NT2/D1 (cell line): ENCODE measurements around the gene RRAGC.

Source experiments
- DNase-seq: peaks from one replicate; pipeline ENCODE4 v3.0.0-alpha.2; 2011; ENCODE audit warnings: low read depth, low spot score
- H3K27me3 ChIP-seq: 2 replicates; pipeline ENCODE4 v1.6.0; 2011; ENCODE audit warnings: mild to moderate bottlenecking; ENCODE audit not compliant: insufficient read length, insufficient read depth
- H3K36me3 ChIP-seq: 2 replicates; pipeline ENCODE4 v1.6.1; 2011; ENCODE audit warnings: mild to moderate bottlenecking, low read length, mixed read lengths; ENCODE audit not compliant: insufficient read depth, insufficient read length
- H3K4me1 ChIP-seq: 2 replicates; pipeline ENCODE4 v1.5.1; 2011; ENCODE audit not compliant: insufficient read depth, insufficient read length
- H3K4me3 ChIP-seq: 2 replicates; pipeline ENCODE4 v1.5.1; 2011; ENCODE audit warnings: low read depth; ENCODE audit not compliant: insufficient read length
- H3K9ac ChIP-seq: 2 replicates; pipeline ENCODE4 v1.6.0; 2011; ENCODE audit warnings: low read depth; ENCODE audit not compliant: insufficient read length
- H3K9me3 ChIP-seq: 2 replicates; pipeline ENCODE4 v1.5.1; 2011; ENCODE audit warnings: mild to moderate bottlenecking, low read length; ENCODE audit not compliant: insufficient read depth
- SUZ12 ChIP-seq: IDR thresholded peaks from 2 replicates; pipeline ENCODE4 v1.6.1; 2011; ENCODE audit not compliant: insufficient read length, insufficient read depth; ENCODE audit errors: extremely low read depth
- YY1 ChIP-seq: IDR thresholded peaks from 2 replicates; pipeline ENCODE4 v1.6.1; 2011; ENCODE audit not compliant: insufficient read length, insufficient read depth
- ZNF274 ChIP-seq: IDR thresholded peaks from 2 replicates; pipeline ENCODE4 v1.6.1; 2011; ENCODE audit warnings: mild to moderate bottlenecking, low read depth, low read length

Gene RRAGC

DNA sequence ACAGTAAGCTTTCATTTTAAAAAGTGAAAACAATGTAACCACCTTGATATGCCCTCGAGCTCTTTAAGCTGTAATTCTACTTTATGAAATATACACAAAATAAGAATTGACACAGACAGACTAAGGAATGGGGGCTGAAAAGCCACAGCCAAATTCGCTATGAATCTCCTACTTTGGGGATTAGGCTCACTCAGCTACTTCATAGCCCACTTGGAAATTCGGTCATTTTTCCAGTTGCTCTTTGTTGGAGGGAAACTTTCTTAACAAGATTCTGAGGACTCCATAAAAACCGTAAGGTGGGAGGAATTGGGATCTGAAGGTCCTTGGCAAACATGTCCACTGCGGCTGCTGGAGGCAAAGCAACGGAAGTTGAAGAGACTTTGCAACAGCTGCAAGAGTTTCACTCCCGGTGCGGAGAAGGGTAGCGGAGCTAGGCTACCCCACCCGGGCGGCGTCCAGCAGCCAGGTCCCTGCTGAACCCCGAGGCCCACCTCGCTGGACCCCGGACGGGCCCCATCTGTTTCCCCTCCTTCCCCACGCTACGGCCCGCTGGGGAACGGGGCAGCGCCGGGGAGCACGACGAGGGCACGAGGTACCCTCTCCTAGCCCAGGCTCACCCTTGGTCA is 12.9 kb upstream of the RRAGC start:
- peak; percentile 15 for DNase-seq
- H3K9ac ChIP-seq: peak overlapping the region; percentile 97
- H3K4me3 ChIP-seq: peak overlapping the region; percentile 96
- H3K9me3 ChIP-seq: no peaks in the 10 kb centered on the region
- TF ChIP-seq ZNF274: no peak
- TF ChIP-seq SUZ12: no peak
- TF ChIP-seq YY1: no peak
- no peaks in the 10 kb centered on the region for H3K27me3 ChIP-seq
- peaks cover 3% of the 10 kb centered on the region for H3K4me1 ChIP-seq
- H3K36me3 ChIP-seq: no peaks in the 10 kb centered on the region

DNA sequence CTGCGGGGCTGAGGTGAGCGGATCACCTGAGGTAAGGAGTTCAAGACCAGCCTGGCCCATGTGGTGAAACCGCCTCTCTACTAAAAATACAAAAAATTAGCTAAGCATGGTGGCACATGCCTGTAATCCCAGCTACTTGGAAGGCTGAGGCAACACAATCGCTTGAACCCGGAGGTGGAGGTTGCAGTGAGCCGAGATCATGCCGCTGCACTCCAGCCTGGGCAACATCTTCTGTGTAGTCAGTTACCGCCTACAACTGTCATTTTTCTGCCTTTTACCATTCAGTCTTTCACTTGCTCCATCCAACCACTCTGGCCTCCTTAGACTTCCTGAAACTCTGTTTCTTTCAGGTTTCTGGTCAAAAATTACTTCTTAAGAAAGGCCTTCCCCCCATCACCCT is 11.4 kb upstream of the RRAGC start:
- no peaks in the 10 kb centered on the region for H3K27me3 ChIP-seq
- H3K9ac ChIP-seq: no peak overlapping the region
- peaks cover 3% of the 10 kb centered on the region for H3K4me1 ChIP-seq
- no peaks in the 10 kb centered on the region for H3K9me3 ChIP-seq
- TF ChIP-seq SUZ12 (no peak), ZNF274 (no peak), YY1 (no peak)
- no peak for DNase-seq
- H3K36me3 ChIP-seq: peaks cover 11% of the 10 kb centered on the region
- no peak overlapping the region for H3K4me3 ChIP-seq

DNA sequence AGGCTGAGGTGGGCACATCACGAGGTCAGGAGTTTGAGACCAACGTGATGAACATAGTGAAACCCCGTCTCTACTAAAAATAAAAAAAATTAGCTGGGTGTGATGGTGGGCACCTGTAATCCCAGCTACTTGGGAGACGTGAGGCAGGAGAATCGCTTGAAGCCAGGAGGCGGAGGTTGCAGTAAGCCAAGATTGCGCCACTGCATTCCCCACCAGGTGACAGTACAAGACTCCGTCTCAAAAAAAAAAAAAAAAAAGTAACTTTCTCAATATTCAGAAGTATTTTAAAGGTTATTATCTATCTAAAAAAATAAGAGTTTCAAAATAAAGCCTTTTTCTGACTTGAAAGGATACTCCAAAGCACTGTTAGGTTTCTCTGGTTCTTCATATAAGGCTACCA is 7.6 kb upstream of the RRAGC start:
- Histone ChIP-seq H3K36me3 (peaks cover 30% of the 10 kb centered on the region), H3K9me3 (no peaks in the 10 kb centered on the region)
- DNase-seq: no peak

DNA sequence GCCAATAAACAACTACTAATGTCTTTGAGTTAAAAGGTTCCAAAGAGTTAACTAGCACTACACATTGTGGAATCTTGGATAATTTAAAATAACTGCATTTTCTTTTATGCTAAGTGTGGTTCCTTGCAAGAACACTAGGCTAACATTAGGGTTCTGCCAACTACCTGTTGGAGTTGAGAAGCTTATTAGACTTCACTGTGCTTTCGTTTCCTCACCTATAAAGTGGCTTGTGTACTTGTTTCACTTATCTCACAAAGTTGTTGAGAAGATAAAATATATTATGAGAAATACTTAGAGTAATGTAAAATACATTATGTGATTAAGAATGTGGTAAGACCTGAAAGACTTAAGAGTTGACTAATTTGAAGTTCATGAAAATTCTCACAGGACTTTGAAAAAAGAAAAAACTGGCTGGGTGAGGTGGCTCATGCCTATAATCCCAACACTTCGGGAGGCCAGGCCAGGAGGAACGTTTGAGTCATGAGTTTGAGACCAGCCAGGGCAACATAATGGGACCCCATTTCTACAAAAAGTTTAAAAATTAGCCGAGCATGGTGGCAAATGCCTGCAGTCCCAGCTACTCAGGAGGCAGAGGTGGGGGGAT is 5.6 kb upstream of the RRAGC start:
- Histone ChIP-seq H3K27me3 (no peaks in the 10 kb centered on the region), H3K9me3 (no peaks in the 10 kb centered on the region), H3K9ac (no peak overlapping the region), H3K4me3 (no peak overlapping the region), H3K4me1 (no peaks in the 10 kb centered on the region), H3K36me3 (peaks cover 32% of the 10 kb centered on the region)
- no peak for DNase-seq
- no peak for TF ChIP-seq ZNF274
- no peak for TF ChIP-seq YY1
- no peak for TF ChIP-seq SUZ12

More for the DNA sequence above, 7.6 kb upstream of the RRAGC start:
- Histone ChIP-seq H3K9ac (no peak overlapping the region), H3K4me3 (no peak overlapping the region), H3K27me3 (no peaks in the 10 kb centered on the region), H3K4me1 (no peaks in the 10 kb centered on the region)
- TF ChIP-seq SUZ12 (no peak), YY1 (no peak), ZNF274 (no peak)

DNA sequence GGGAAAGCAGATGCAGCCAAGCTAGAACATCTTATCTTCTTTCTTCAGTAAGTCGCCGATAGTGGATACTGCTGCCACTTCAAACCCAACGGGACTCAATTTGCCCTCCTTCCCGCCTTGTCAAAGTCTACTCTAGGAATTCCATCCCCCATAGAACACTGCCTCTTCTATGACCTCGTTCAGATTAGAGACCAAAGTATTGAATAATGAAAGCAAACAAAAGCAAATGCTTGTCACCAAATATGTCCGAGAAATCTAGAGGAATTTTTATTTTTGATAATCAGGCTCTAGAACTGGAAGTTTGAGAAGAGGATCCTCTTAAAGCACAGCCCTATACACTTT is 853 bp upstream of the RRAGC start:
- peak overlapping the region; percentile 97 for H3K9ac ChIP-seq
- H3K36me3 ChIP-seq: peaks cover 34% of the 10 kb centered on the region
- no peak for DNase-seq
- no peaks in the 10 kb centered on the region for H3K4me1 ChIP-seq
- H3K4me3 ChIP-seq: peak overlapping the region; percentile 95
- TF ChIP-seq ZNF274 (no peak), SUZ12 (no peak), YY1 (no peak)
- no peaks in the 10 kb centered on the region for H3K27me3 ChIP-seq
- no peaks in the 10 kb centered on the region for H3K9me3 ChIP-seq

DNA sequence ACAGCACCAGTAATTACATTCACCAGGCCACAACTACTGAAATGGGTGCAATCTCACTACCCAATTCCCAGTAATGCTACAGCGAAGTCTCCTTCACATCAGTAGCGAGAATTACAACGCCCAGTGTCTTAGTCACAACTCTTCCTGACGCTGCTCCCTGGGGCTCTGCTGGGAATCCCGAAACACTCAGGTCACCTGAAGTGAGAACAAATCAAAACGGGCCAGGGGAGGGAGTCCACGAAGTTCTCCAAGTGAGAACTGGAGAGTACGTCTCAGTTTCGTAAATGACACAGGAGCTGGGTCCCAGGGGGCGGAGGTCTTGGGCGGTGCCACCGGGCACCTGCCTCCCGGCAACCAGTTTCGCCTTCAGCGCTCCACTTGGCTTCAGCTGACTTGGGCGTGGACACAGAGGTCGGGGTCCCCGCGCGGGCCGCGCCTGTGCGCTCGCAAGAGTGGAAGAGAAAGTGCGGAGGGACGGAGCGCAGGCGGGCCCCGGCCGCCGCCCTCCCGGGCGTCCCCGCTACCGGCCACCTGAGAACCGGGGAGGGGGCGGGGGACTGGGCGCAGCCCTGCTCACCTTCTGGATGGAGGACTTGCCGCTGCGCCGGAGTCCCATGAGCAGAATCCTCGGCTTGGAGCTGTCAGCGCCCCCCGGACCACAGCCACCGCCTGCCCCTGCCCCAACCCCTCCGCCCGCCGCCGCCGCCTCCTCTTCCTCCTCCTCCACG is 575 bp downstream of the RRAGC start:
- H3K9ac ChIP-seq: peak overlapping the region; percentile 81
- H3K4me3 ChIP-seq: peak overlapping the region; percentile 71
- H3K36me3 ChIP-seq: peaks cover 37% of the 10 kb centered on the region
- no peak for DNase-seq
- TF ChIP-seq YY1: no peak
- TF ChIP-seq ZNF274: no peak
- TF ChIP-seq SUZ12: no peak
- no peaks in the 10 kb centered on the region for H3K4me1 ChIP-seq
- H3K9me3 ChIP-seq: no peaks in the 10 kb centered on the region
- no peaks in the 10 kb centered on the region for H3K27me3 ChIP-seq

DNA sequence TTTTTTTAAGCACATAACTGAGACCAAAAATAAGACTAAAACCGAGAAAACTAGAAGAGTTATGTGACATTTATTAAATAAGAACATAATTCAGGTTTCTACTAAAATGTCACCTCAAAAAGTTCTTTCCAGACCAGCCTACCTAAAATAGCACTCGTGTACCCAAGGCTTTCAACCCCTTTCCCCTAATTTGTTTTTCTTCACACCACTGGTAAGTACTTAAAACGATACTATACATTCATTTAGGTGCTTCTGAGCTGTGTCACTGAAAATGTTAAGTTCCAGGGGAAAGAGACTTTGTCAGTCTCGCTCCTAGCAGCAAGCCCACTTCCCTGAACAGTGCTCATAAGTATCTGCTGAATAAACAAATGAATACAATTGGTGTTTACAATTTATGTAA is 6.8 kb downstream of the RRAGC start:
- Histone ChIP-seq H3K36me3 (peaks cover 68% of the 10 kb centered on the region), H3K9me3 (no peaks in the 10 kb centered on the region)
- DNase-seq: no peak

More for the DNA sequence above, 6.8 kb downstream of the RRAGC start:
- TF ChIP-seq YY1: no peak
- TF ChIP-seq ZNF274: no peak
- TF ChIP-seq SUZ12: no peak
- no peaks in the 10 kb centered on the region for H3K4me1 ChIP-seq
- H3K27me3 ChIP-seq: no peaks in the 10 kb centered on the region
- no peak overlapping the region for H3K4me3 ChIP-seq
- H3K9ac ChIP-seq: no peak overlapping the region
